NCI-H1417 (cell line): ENCODE data around the gene STUM.
A peak's percentile ranks its signal among the peaks of the same experiment; 100 is the strongest.
"Not testable (repeated sequence)": the region's sequence is repeated elsewhere in the genome, so short reads cannot be mapped to it uniquely, and the experiment has no call there.

Source experiments
- DNase-seq, 3 experiments: peaks; one replicate each; lab custom pipeline; 2025; lab: John Stamatoyannopoulos, UW

Gene STUM

GRCh38 chr1:226548256-226549093 is at the start of gene STUM:
Gene STUM, plus strand, starts transcription at chr1:226548764. Its CDS starts 141 bp downstream, at chr1:226548905.
- peak; percentile 18 to 69 (median 59) for DNase-seq

GRCh38 chr1:226499699-226500098 is 48.9 kb upstream of the STUM start:
- DNase-seq, result not testable (repeated sequence)

- no peak for DNase-seq
These were observed 42.5 kb upstream of the STUM start for GRCh38 chr1:226506021-226506420.

- no peak for DNase-seq
These were observed 41.6 kb upstream of the STUM start for GRCh38 chr1:226506921-226507320.

GRCh38 chr1:226510453-226510852 is 38.1 kb upstream of the STUM start:
- no peak for DNase-seq

- DNase-seq, result no peak
These were observed 37.3 kb upstream of the STUM start for GRCh38 chr1:226511296-226511695.

GRCh38 chr1:226512076-226512728 is 36.4 kb upstream of the STUM start:
- no peak for DNase-seq

- DNase-seq, result no peak
These were observed 30.2 kb upstream of the STUM start for GRCh38 chr1:226518375-226518774.

GRCh38 chr1:226519135-226519534 is 29.4 kb upstream of the STUM start:
- DNase-seq, result no peak

- peak; percentile 14 to 80 (median 56) for DNase-seq
These were observed 28.6 kb upstream of the STUM start for GRCh38 chr1:226519716-226520598.

- peak; percentile 6 to 80 (median 56) for DNase-seq
These were observed 27.8 kb upstream of the STUM start for GRCh38 chr1:226520640-226521355.

- no peak for DNase-seq
These were observed 24.7 kb upstream of the STUM start for GRCh38 chr1:226523646-226524406.

GRCh38 chr1:226524547-226524946 is 24.0 kb upstream of the STUM start:
- no peak for DNase-seq

GRCh38 chr1:226525750-226526149 is 22.8 kb upstream of the STUM start:
- DNase-seq, result no peak

- DNase-seq, result no peak
These were observed 21.6 kb upstream of the STUM start for GRCh38 chr1:226526801-226527595.

- DNase-seq, result no peak
These were observed 18.7 kb upstream of the STUM start for GRCh38 chr1:226529891-226530290.

GRCh38 chr1:226530591-226530990 is 18.0 kb upstream of the STUM start:
- no peak for DNase-seq

GRCh38 chr1:226531360-226532093 is 17.0 kb upstream of the STUM start:
- DNase-seq, result no peak

- DNase-seq, result no peak
These were observed 16.0 kb upstream of the STUM start for GRCh38 chr1:226532553-226532952.
